ENCODE results near the gene PPM1A.

The PPM1A gene

GRCh38 chr14:60248697-60249318 is at the start of gene PPM1A:
Gene PPM1A, plus strand, starts transcription at chr14:60249221. Its CDS starts 33,483 bp downstream, at chr14:60282704.
- peak; percentile 75 for DNase-seq

GRCh38 chr14:60199321-60199720 is 49.7 kb upstream of the PPM1A start:
- DNase-seq = no peak

- DNase-seq = no peak
Measured at GRCh38 chr14:60204104-60204842, 44.7 kb upstream of the PPM1A start.

DNA sequence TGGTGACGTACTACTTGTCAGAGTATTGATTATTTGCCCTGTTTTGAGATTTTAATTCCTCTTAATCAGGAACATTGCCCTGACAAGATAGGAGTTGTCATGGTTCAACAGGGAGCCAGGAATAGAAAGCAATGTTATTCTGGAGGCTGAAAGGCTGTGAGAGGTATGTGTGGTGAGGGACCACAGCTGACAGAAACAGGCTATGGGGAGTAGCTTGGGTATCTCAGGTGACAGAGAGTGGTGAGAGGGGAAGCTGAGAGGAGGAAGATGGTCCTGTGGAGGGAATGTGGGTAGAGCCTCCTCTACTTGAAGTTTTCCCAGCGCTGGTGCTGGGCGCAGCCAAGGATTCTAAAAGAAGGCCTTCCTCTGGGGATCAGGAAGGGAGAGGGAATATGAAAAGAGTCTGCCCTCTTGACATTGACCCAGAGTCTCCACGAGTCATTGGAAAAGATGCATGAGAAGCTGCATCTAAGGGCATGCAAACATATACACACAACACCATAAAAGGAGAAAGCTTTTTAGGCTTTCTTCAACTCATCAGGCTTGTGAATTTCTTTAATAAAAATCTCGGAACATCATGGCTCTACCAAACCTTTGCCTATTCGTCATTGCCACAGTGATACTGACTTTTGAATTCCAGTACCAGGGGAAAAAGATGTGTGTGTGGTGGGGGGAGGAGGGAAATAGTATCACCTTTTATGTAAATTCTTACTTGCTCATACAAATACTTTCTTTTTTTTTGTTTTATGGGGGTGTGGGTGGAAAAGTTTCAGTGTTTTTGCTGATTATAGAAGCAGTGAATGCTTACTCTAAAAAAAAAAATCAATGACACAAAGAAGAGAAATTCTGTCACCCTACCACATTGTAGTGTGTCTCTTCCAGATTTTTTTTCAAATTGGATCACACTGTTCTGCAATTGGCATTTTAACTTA is 43.9 kb upstream of the PPM1A start:
- no peak for DNase-seq

DNA sequence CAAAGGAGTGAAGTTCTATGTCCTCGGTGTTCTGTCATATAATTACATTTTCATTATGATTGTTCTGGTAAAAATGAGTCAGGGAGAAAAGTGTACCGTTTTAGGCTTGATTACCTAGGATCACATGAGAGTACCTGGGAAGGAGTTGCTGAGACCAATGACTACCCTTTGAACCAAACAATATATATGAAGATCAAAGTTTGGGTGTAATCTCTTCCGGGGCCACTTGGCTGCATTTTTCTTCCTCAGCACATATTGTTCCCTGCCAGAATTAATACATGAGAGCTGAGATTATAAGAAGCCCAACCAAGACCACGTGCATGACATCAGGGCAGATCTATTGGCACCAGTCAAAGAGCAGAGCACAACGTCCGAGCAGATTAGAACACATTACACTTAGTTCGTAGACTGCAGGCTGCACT is 42.8 kb upstream of the PPM1A start:
- DNase-seq = no peak

GRCh38 chr14:60206837-60207533 is 42.0 kb upstream of the PPM1A start:
- DNase-seq = no peak

- no peak for DNase-seq
Measured at GRCh38 chr14:60210703-60211102, 38.3 kb upstream of the PPM1A start.

DNA sequence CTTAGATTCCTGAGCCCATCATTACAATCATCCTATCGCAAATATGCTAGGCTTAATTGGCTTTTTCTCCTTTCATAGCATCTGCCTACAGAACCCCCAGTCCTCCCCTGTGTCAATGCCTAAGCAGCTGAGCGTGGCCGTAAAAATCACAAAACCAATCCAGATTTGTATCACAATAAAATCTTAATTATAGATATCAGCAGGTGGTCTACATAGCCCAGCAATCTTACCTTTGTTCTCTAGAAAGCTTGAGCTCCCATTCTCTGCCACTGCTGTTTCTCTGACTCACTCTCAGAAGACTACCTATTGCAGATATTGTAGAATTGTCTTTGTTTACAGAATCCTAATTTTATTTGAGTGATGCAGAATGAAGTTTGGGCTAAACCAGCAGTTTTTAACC is 37.9 kb upstream of the PPM1A start:
- DNase-seq = no peak

DNA sequence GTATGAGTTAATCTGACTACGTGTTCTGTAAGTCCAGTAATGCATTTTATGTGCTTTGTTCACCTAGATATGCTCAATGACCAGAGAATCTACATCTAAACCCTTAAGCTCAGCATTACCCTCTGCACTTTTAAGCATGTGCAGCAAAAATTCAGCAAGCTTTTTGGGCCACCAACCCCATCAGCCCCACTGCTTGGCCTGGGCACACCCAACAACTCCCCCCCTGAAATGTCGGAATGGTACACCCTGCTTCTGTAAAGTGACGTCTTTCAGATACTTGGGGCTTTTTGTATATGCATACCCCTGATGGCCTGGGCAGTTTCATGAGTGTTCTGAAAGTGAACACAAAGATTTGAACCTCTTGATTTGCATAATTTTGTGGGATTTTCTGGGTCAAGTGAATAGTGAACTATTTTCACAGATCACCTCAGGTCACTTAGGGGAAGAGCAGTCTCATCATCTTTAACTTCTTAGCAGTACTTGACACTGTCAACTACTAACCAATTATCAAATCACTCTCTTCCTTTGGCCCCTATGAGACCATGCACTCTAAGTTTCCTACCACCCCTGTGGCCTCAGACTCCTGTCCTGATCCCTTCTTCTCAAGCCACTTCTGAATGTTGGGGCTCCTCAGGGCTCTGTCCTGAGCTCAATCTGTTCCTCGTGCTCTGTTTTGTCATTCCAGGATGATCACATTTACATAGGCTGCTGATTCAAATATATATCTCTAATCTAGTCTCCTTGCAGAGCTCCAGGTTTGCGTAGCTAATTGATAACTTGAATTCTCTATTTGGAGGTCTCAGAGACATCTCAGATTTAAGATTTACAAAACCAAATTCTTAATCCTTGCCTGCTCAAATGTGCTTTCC is 36.3 kb upstream of the PPM1A start:
- DNase-seq = no peak

- no peak for DNase-seq
Measured at GRCh38 chr14:60214003-60214402, 35.0 kb upstream of the PPM1A start.

DNA sequence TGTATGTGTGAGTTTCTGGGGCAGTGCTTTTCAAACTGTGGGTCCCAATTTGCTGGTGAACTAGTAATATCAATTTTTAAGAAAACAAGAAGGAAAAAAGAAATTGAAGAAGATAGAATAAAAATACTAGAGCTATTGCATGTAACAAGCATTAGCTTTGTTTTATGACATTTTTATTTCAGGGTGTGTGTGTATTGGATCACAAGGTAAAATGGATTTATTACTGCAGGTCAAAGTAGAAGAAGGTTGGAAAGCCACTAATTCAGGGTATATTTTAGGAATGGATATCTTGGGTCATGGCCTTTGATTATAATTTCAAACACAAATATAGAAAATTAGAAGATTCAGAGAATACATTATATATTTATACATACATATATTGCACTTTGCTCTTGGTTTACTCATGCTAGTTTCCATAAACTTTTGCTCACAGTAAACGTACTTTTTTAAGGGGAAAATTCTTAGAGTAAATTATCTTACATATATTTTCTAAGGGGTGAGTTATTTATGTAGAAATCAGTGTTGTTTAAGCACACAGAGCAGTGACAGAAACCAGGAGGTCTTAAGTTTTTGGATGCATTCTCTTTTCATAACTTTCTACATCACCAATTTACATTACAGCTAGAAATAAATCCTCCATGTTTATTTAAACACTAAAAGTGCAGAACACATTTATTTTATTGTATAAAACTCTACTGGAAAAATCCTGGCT is 34.5 kb upstream of the PPM1A start:
- no peak for DNase-seq

DNA sequence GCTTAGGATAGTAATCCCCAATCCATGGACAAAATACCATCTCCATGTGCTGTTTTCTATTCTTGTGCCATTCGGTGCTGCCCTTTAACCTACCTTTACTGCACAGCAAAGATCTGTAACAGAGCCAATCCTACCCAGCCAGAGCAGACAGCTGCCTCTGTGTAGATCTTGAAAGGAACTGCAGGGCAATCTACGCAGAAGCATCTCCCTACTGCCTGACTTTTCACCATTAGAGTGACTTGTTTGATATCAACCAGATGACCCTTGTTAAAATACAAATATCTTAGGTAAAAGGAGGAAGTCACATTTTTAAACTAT is 33.9 kb upstream of the PPM1A start:
- no peak for DNase-seq

GRCh38 chr14:60215520-60216420 is 33.3 kb upstream of the PPM1A start:
- no peak for DNase-seq

GRCh38 chr14:60217713-60218112 is 31.3 kb upstream of the PPM1A start:
- no peak for DNase-seq

DNA sequence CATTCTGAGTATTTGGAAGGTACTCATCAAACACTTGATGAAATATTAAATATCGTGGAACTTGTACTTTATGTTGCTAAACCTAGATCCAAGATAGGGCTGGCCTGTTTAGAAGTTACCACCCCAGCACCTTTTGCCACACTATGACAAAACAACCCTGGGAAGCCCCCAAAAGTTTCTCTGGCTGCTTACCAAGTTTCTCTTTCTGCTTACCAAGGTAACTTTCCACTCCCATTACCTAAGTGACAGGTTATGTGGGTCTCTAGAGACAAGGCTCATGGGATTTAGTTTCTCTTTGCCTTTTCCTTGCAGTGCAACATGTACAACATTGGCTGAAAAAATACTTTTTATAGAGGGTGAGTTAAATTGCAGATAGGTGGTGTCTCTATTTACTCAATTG is 28.9 kb upstream of the PPM1A start:
- no peak for DNase-seq

- DNase-seq = no peak
Measured at GRCh38 chr14:60220917-60221316, 28.1 kb upstream of the PPM1A start.

- DNase-seq = no peak
Measured at GRCh38 chr14:60221457-60221856, 27.6 kb upstream of the PPM1A start.

DNA sequence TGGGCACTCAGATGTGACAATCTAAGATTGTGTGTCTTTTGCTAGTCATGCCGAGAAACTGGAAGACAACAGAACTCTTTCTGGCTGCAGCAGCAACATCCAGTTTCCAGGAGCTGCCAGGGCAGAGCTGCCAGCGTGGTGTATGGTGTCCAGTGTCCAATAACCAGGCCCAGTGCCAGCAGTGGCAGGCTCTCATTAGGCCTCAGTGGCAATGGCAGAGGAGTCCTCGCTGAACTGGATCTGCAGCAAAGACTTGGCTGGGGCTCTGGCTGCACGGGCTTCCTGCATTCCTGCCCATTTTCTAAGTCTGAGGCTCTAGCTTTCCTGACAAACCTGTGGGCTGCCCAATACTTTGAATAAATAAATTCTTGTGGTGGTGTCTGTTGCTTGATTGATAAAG is 26.2 kb upstream of the PPM1A start:
- no peak for DNase-seq

DNA sequence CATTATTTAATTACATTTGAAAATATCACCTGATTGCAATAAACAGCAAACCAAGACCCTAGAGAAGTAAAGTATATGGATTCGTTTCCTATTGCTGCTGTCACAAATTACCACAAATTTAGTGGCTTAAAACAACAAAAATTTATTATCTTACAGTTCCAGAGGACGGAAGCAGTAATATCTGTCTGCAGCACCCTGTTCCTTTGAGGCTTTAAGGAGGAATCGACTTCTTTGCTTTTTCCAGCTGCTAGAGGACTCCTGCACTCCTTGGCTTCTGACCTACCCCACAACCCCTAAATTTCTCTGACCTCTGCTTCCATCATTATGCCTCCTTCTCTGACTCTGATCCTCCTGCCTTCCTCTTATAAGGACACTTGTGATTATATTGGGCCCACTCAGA is 23.8 kb upstream of the PPM1A start:
- no peak for DNase-seq

DNA sequence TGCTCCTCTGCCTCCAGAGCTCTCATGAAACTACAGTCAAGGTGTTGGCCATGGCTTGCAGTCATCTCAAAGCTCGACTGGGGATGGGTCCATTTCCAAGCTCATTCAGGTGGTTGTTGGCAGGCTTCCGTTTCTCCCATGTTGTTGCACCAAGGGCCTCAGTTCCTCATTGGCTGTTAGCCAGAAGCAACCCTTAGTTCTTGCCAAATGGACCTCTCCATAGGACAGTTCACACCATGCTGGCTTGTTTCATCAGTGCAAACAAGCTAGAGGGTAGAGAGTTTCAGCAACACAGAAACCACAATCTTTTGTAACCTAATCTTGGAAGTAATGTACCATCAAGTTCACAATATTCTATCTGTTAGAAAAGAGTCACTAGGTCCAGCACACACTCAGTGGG is 22.7 kb upstream of the PPM1A start:
- DNase-seq = no peak

Measured in GOT3 (cell line).